HepG2 (cell line): ENCODE data around the gene PFDN1. TPM values are rescaled to one million over a fixed set of nuclear protein-coding genes. Genes with fewer than 3 reads are reported as not detected.

Experiments
- ATAC-seq: fragments of 200-7000 bp; cut with Tn5 transposase; 3 replicates; pipeline ENCODE4 v1.9.1; 2020; ENCODE audit warnings: mild to moderate bottlenecking, moderate library complexity
- BruUV-seq: library from RNA; stranded (reverse); fragments of 400-500 nt; replicated peaks from 2 replicates; lab custom pipeline; 2021; lab: Mats Ljungman, UMichigan
- CTCF ChIA-PET: fragments of 300-600 bp; formaldehyde crosslinking; extraction: SDS; loops from one replicate; lab custom pipeline; 2021; ENCODE audit warnings: low total read pairs, inconsistent platforms, low intra/inter-chr PET ratio; lab: Yijun Ruan, JAX
- POLR2A ChIA-PET: fragments of 350-600 bp; sonication (Branson Sonifier 250); formaldehyde crosslinking; loops from one replicate; lab custom pipeline; 2020; ENCODE audit warnings: antibody characterized with exemption, inconsistent platforms; lab: Yijun Ruan, JAX
- DNase-seq: peaks from one replicate; pipeline ENCODE4 v3.0.0-alpha.2; 2015; ENCODE audit warnings: low spot score
- FAIRE-seq: peaks from 3 replicates; lab custom pipeline; 2011; peaks lifted over from hg19 to GRCh38; lab: Jason Lieb, UNC
- H2AFZ ChIP-seq: one replicate; pipeline ENCODE4 v1.6.1; 2011; ENCODE audit warnings: low read length, inconsistent platforms
- H3K27ac ChIP-seq: fragments of 300-600 bp; 3 replicates; pipeline ENCODE4 v1.8.0; 2011; ENCODE audit warnings: mixed run types, mild to moderate bottlenecking, mixed read lengths, low read length, inconsistent platforms; ENCODE audit not compliant: insufficient read depth; ENCODE audit errors: extremely low read length
- H3K27me3 ChIP-seq, 2 experiments: fragments of 200-600 bp in 1 of 2; 2 replicates in 1 of 2; 3 replicates in 1 of 2; pipeline versions ENCODE4 v1.6.0 to v1.8.0; 2011; ENCODE audit warnings: low read length in 2 of 2, mild to moderate bottlenecking in 2 of 2, moderate library complexity in 2 of 2, inconsistent platforms in 1 of 2; ENCODE audit not compliant: insufficient read depth in 2 of 2, control insufficient read depth in 1 of 2
- H3K36me3 ChIP-seq, 2 experiments: fragments of 200-600 bp in 1 of 2; replicated peaks in 1 of 2; 2 replicates in 1 of 2; 3 replicates in 1 of 2; pipeline versions ENCODE4 v1.5.1 to v1.8.0; 2011; ENCODE audit warnings: low read length in 2 of 2, inconsistent platforms in 1 of 2; ENCODE audit not compliant: insufficient read depth in 2 of 2, control insufficient read depth in 1 of 2
- H3K4me1 ChIP-seq: 2 replicates; pipeline ENCODE4 v1.5.1; 2012; ENCODE audit warnings: low read length, inconsistent platforms; ENCODE audit not compliant: insufficient read depth
- H3K4me2 ChIP-seq: 2 replicates; pipeline ENCODE4 v1.6.0; 2011; ENCODE audit warnings: low read depth, low read length, inconsistent platforms
- H3K4me3 ChIP-seq, 3 experiments: fragments of 200-600 bp in 1 of 3; sonication (generic), shearing (Covaris generic) in 1 of 3; replicated peaks in 1 of 3; 2 replicates each; pipeline ENCODE4 v1.5.1; 2011 to 2016; ENCODE audit warnings: low read length in 3 of 3, inconsistent platforms in 2 of 3, low read depth in 2 of 3, mild to moderate bottlenecking in 2 of 3, control low read depth in 1 of 3, mixed read lengths in 1 of 3; ENCODE audit not compliant: insufficient read depth in 1 of 3
- H3K79me2 ChIP-seq: one replicate; pipeline ENCODE4 v1.6.1; 2011; ENCODE audit warnings: low read length, inconsistent platforms; ENCODE audit not compliant: insufficient read depth
- H3K9ac ChIP-seq: 2 replicates; pipeline ENCODE4 v1.6.0; 2011; ENCODE audit warnings: mild to moderate bottlenecking, low read depth, low read length, inconsistent platforms; ENCODE audit not compliant: insufficient read depth
- H3K9me3 ChIP-seq: 2 replicates; pipeline ENCODE4 v1.5.1; 2012; ENCODE audit warnings: mild to moderate bottlenecking, low read length
- H4K20me1 ChIP-seq: 2 replicates; pipeline ENCODE4 v1.6.0; 2011; ENCODE audit warnings: inconsistent platforms, mild to moderate bottlenecking, low read length, moderate library complexity; ENCODE audit not compliant: insufficient read depth
- GPN1 ChIP-seq: sonication (generic); formaldehyde crosslinking; IDR thresholded peaks from 2 replicates; pipeline ENCODE4 v1.5.1; 2020; ENCODE audit warnings: missing genetic modification reagents, borderline replicate concordance
- HDAC2 ChIP-seq: sonication (generic); formaldehyde crosslinking; IDR thresholded peaks from 2 replicates; pipeline ENCODE4 v1.4.0; 2020; ENCODE audit warnings: missing genetic modification reagents
- PBX3 ChIP-seq: sonication (generic); formaldehyde crosslinking; IDR thresholded peaks from 2 replicates; pipeline ENCODE4 v1.8.1; 2023; ENCODE audit warnings: missing genetic modification reagents, inconsistent platforms, borderline replicate concordance
- ZFP37 ChIP-seq: sonication (generic); formaldehyde crosslinking; IDR thresholded peaks from 2 replicates; pipeline ENCODE4 v1.4.0; 2020; ENCODE audit warnings: missing genetic modification reagents, borderline replicate concordance
- ZNF281 ChIP-seq: sonication (generic); formaldehyde crosslinking; IDR thresholded peaks from 2 replicates; pipeline ENCODE4 v1.4.0; 2020; ENCODE audit warnings: missing genetic modification reagents, borderline replicate concordance
- ZNF317 ChIP-seq: sonication (generic); formaldehyde crosslinking; IDR thresholded peaks from 2 replicates; pipeline ENCODE4 v1.5.0; 2020; ENCODE audit warnings: mild to moderate bottlenecking, missing genetic modification reagents
- ZNF414 ChIP-seq: sonication (generic); formaldehyde crosslinking; IDR thresholded peaks from 2 replicates; pipeline ENCODE4 v1.5.0; 2020; ENCODE audit warnings: missing genetic modification reagents
- ZNF558 ChIP-seq: sonication (generic); formaldehyde crosslinking; IDR thresholded peaks from 2 replicates; pipeline ENCODE4 v1.9.0; 2022; ENCODE audit warnings: mild to moderate bottlenecking, missing genetic modification reagents, borderline replicate concordance
- ZNF687 ChIP-seq: sonication (generic); formaldehyde crosslinking; IDR thresholded peaks from 2 replicates; pipeline ENCODE4 v1.5.1; 2020; ENCODE audit warnings: mild to moderate bottlenecking, missing genetic modification reagents, moderate library complexity
- ZNF709 ChIP-seq: sonication (generic); formaldehyde crosslinking; IDR thresholded peaks from 2 replicates; pipeline ENCODE4 v1.5.0; 2020; ENCODE audit warnings: mild to moderate bottlenecking, missing genetic modification reagents
- WGBS: methylation state at CpG from one replicate; pipeline ENCODE4 v1.1.6; 2017; ENCODE audit warnings: low lambda C conversion rate; 5-methylcytosine and 5-hydroxymethylcytosine counted together
- in situ Hi-C: cut with HindIII; loops from 2 replicates; pipeline ENCODE4 v1.10.0; 2017; ENCODE audit warnings: low pct_unique_long_range_greater_than_20kb; ENCODE audit not compliant: extremely low pct_ligation_motif_present
- intact Hi-C: fragments of 100-400 bp; cut with micrococcal nuclease; formaldehyde crosslinking; loops from one replicate; pipeline ENCODE4 v1.10.0; 2022; ENCODE audit not compliant: unreplicated experiment
- polyA plus RNA-seq, 8 experiments: library from polyadenylated mRNA; depleted of rRNA in 3 of 8; stranded (reverse) in 7 of 8; unstranded in 1 of 8; fragments of >200 nt; fragmentation: Illumina TruSeq in 4 of 8; extraction: Trizol in 4 of 8; gene quantifications; 2 replicates each; pipeline versions ENCODE4 v1.2.1 to v1.2.3, GENCODE V29; 2011 to 2016; ENCODE audit warnings: low read depth in 4 of 8, missing spikeins in 1 of 8, mixed read lengths in 1 of 8; ENCODE audit not compliant: insufficient read depth in 1 of 8
- total RNA-seq, 5 experiments: library from RNA; depleted of rRNA; stranded (reverse); fragments of >200 nt; fragmentation: Illumina TruSeq; extraction: Trizol; gene quantifications; 2 replicates each; pipeline ENCODE4 v1.2.3, GENCODE V29; 2016; ENCODE audit warnings: low read depth in 1 of 5

The PFDN1 gene
- total and polyA plus RNA-seq, 2 of the 13 experiments (the other 11 are each of a cell fraction or from before 2014, with no cell fraction given), result 67.2 to 70.8 TPM

GRCh38 chr5:140336388-140336787 is 33.5 kb upstream of the PFDN1 start (continued):
- TF ChIP-seq ZNF687, result peak; percentile 38; the same call in 1 of the 2 replicates
- TF ChIP-seq, all 625 proteins: peak for 29

GRCh38 chr5:140331638-140332037 is 28.7 kb upstream of the PFDN1 start:
- intact Hi-C loops, result no loop called here
- no peak overlapping the region for H3K27ac ChIP-seq
- no peak for TF ChIP-seq ZNF709 (CRISPR knock-in tag)
- no peak for TF ChIP-seq ZFP37 (CRISPR knock-in tag)
- no peak for TF ChIP-seq PBX3 (CRISPR knock-in tag)
- TF ChIP-seq GPN1 (CRISPR knock-in tag), result no peak
- no peak for TF ChIP-seq HDAC2 (CRISPR knock-in tag)
- no peak for TF ChIP-seq ZNF558 (CRISPR knock-in tag)
- no peak for TF ChIP-seq ZNF317 (CRISPR knock-in tag)
- TF ChIP-seq ZNF414 (CRISPR knock-in tag), result no peak
- no peak for TF ChIP-seq ZNF281 (CRISPR knock-in tag)

More at GRCh38 chr5:140331638-140332037, 28.7 kb upstream of the PFDN1 start:
- Histone ChIP-seq H3K4me2 (no peak overlapping the region), H2AFZ (no peak overlapping the region), H3K9me3 (no peaks in the 10 kb centered on the region), H3K79me2 (no peaks in the 10 kb centered on the region), H3K27me3 (no peaks in the 10 kb centered on the region), H3K36me3 (peaks cover 0 to 5% of the 10 kb centered on the region in 2 experiments; a peak in 3 of 5 replicates), H4K20me1 (no peaks in the 10 kb centered on the region), H3K9ac (no peak overlapping the region), H3K4me3 (no peak overlapping the region), H3K4me1 (peaks cover 50% of the 10 kb centered on the region)
- no TSS peak for BruUV-seq
- DNase-seq (no peak), FAIRE-seq (no peak), ATAC-seq (no peak)
- ChIA-PET POLR2A (no interaction called here), CTCF (no interaction called here)
- in situ Hi-C loops, result no loop called here
- 67% methylated on average over 1 of the region's 1 CpG for WGBS
